ENCODE results near the gene DOCK9.

GRCh38 chr13:98892821-98893220 is 85.0 kb downstream of the DOCK9 start:
- no peak for TF ChIP-seq REST (IDR thresholded peaks at IDR 0.05; ENCODE audit: unreplicated experiment)
- no peak for TF ChIP-seq CTCF (conservative IDR thresholded peaks at IDR 0.05; ENCODE audit: low read depth in 2 of 2)
- no peak for TF ChIP-seq POLR2AphosphoS5 (IDR thresholded peaks at IDR 0.05; ENCODE audit: low read depth)
- no peak for TF ChIP-seq EZH2phosphoT487 (IDR thresholded peaks at IDR 0.05; ENCODE audit: unreplicated experiment)
- no peak for TF ChIP-seq CREB1 (CRISPR knock-in tag; IDR thresholded peaks at IDR 0.05; ENCODE audit: low read depth)
- no peak for TF ChIP-seq ZNF462 (CRISPR knock-in tag; IDR thresholded peaks at IDR 0.05)
- TF ChIP-seq EZH2 (IDR thresholded peaks at IDR 0.05; ENCODE audit: low read depth, unreplicated experiment): no peak
- no peak for TF ChIP-seq JUNB (IDR thresholded peaks at IDR 0.05; ENCODE audit: unreplicated experiment)
- TF ChIP-seq NANOG (IDR thresholded peaks at IDR 0.05; ENCODE audit: borderline replicate concordance): no peak
- no peak for TF ChIP-seq STAT1 (IDR thresholded peaks at IDR 0.05; ENCODE audit: unreplicated experiment)
- no peak for TF ChIP-seq ZNF114 (CRISPR knock-in tag; IDR thresholded peaks at IDR 0.05)
- TF ChIP-seq ETS1 (IDR thresholded peaks at IDR 0.05): no peak
